CD14-positive monocyte (primary cell): ENCODE data around the gene NACC1. TPM values are rescaled to one million over a fixed set of nuclear protein-coding genes. Genes with fewer than 3 reads are reported as not detected.

Experiments used
- DNase-seq, 3 donors: peaks; one replicate each; pipeline ENCODE4 v3.0.0-alpha.2; 2011 to 2022
- H2AFZ ChIP-seq: 2 replicates; pipeline ENCODE4 v1.6.0; 2012; ENCODE audit warnings: mild to moderate bottlenecking, low read depth, low read length, inconsistent platforms; ENCODE audit not compliant: insufficient read depth, poor library complexity, severe bottlenecking
- H3K27ac ChIP-seq, 2 donors: 1 replicate in 1 of 2; 2 replicates in 1 of 2; pipeline ENCODE4 v1.5.1; 2012 to 2013; ENCODE audit warnings: low read length in 2 of 2, control low read depth in 1 of 2, inconsistent platforms in 1 of 2, low read depth in 1 of 2, mild to moderate bottlenecking in 1 of 2
- H3K27me3 ChIP-seq, 2 donors: one replicate each; pipeline versions ENCODE4 v1.6.0 to v1.6.1; 2011 to 2013; ENCODE audit warnings: low read length in 2 of 2; ENCODE audit not compliant: control insufficient read depth in 2 of 2, insufficient read depth in 2 of 2
- H3K36me3 ChIP-seq, 2 donors: replicated peaks in 1 of 2; 1 replicate in 1 of 2; 2 replicates in 1 of 2; pipeline versions ENCODE4 v1.5.1 to v1.6.1; 2012 to 2013; ENCODE audit warnings: low read length in 2 of 2, control low read depth in 1 of 2, inconsistent platforms in 1 of 2, mild to moderate bottlenecking in 1 of 2; ENCODE audit not compliant: insufficient read depth in 2 of 2, control insufficient read depth in 1 of 2
- H3K4me1 ChIP-seq, 2 donors: 1 replicate in 1 of 2; 2 replicates in 1 of 2; pipeline versions ENCODE4 v1.5.1 to v1.6.1; 2012 to 2013; ENCODE audit warnings: low read length in 2 of 2, control low read depth in 1 of 2, inconsistent platforms in 1 of 2, mild to moderate bottlenecking in 1 of 2, moderate library complexity in 1 of 2; ENCODE audit not compliant: insufficient read depth in 2 of 2, control insufficient read depth in 1 of 2
- H3K4me2 ChIP-seq: replicated peaks from 2 replicates; pipeline ENCODE3; 2012; ENCODE audit warnings: low read length, moderate library complexity, mild to moderate bottlenecking; ENCODE audit not compliant: poor library complexity, severe bottlenecking; ENCODE audit errors: extremely low read depth
- H3K4me3 ChIP-seq, 3 experiments: fragments of 200-600 bp in 1 of 3; sonication (generic) in 1 of 3; replicated peaks in 1 of 3; 1 replicate in 2 of 3; 2 replicates in 1 of 3; pipeline ENCODE4 v1.5.1; 2011 to 2013; ENCODE audit warnings: low read length in 3 of 3, mild to moderate bottlenecking in 3 of 3, control low read depth in 2 of 3, low read depth in 2 of 3, inconsistent platforms in 1 of 3, moderate library complexity in 1 of 3
- H3K79me2 ChIP-seq: 2 replicates; pipeline ENCODE4 v1.6.0; 2012; ENCODE audit warnings: mild to moderate bottlenecking, control low read depth, inconsistent platforms, low read length, moderate library complexity; ENCODE audit not compliant: insufficient read depth
- H3K9ac ChIP-seq: 2 replicates; pipeline ENCODE4 v1.6.0; 2017; ENCODE audit warnings: low read length, mild to moderate bottlenecking; ENCODE audit not compliant: insufficient read depth, poor library complexity, severe bottlenecking
- H3K9me3 ChIP-seq, 2 donors: replicated peaks in 1 of 2; 1 replicate in 1 of 2; 2 replicates in 1 of 2; pipeline versions ENCODE4 v1.5.1 to v1.6.1; 2012 to 2013; ENCODE audit warnings: low read length in 2 of 2, control low read depth in 1 of 2; ENCODE audit not compliant: control insufficient read depth in 1 of 2, insufficient read depth in 1 of 2
- H4K20me1 ChIP-seq: 2 replicates; pipeline ENCODE4 v1.6.0; 2012; ENCODE audit warnings: mild to moderate bottlenecking, low read length, control low read depth, moderate library complexity; ENCODE audit not compliant: insufficient read depth
- H3K27ac Mint-ChIP-seq, 7 donors: one replicate each; pipeline ENCODE4 v1.8.0; 2020; ENCODE audit warnings: mild to moderate bottlenecking in 7 of 7, mixed read lengths in 7 of 7, moderate library complexity in 6 of 7, inconsistent platforms in 2 of 7
- H3K27me3 Mint-ChIP-seq, 3 donors: one replicate each; pipeline ENCODE4 v1.8.0; 2021 to 2022; ENCODE audit warnings: low read depth in 3 of 3, mild to moderate bottlenecking in 3 of 3, mixed read lengths in 3 of 3, moderate library complexity in 3 of 3, inconsistent platforms in 1 of 3
- H3K36me3 Mint-ChIP-seq, 2 donors: one replicate each; pipeline ENCODE4 v1.8.0; 2020; ENCODE audit warnings: mixed read lengths in 2 of 2, inconsistent platforms in 1 of 2, mild to moderate bottlenecking in 1 of 2
- H3K4me1 Mint-ChIP-seq: one replicate; pipeline ENCODE4 v1.8.0; 2020; ENCODE audit warnings: mild to moderate bottlenecking, mixed read lengths
- H3K4me3 Mint-ChIP-seq, 2 donors: one replicate each; pipeline ENCODE4 v1.8.0; 2020; ENCODE audit warnings: mild to moderate bottlenecking in 2 of 2, mixed read lengths in 2 of 2, moderate library complexity in 1 of 2
- H3K9me3 Mint-ChIP-seq, 7 donors: one replicate each; pipeline ENCODE4 v1.8.0; 2020 to 2022; ENCODE audit warnings: mixed read lengths in 7 of 7, mild to moderate bottlenecking in 6 of 7, moderate library complexity in 6 of 7, inconsistent platforms in 2 of 7
- CTCF ChIP-seq: fragments of 200-600 bp; IDR thresholded peaks from one replicate; pipeline ENCODE4 v1.8.0; 2022; ENCODE audit warnings: antibody characterized with exemption, mild to moderate bottlenecking
- WGBS: methylation state at CpG from one replicate; pipeline ENCODE4 v1.1.5; 2013; ENCODE audit warnings: missing lambda C conversion rate; ENCODE audit not compliant: insufficient coverage; 5-methylcytosine and 5-hydroxymethylcytosine counted together
- intact Hi-C, 2 donors: fragments of 100-400 bp; cut with micrococcal nuclease; formaldehyde crosslinking; loops; one replicate each; pipeline versions ENCODE4 v1.15.0 to v1.15.1; 2023
- polyA plus RNA-seq, 3 donors: library from polyadenylated mRNA; depleted of rRNA in 1 of 3; unstranded in 2 of 3; stranded (reverse) in 1 of 3; fragments of 300-500 nt in 2 of 3; fragments of >200 nt in 1 of 3; fragmentation: Illumina TruSeq in 2 of 3; gene quantifications; 1 replicate in 2 of 3; 2 replicates in 1 of 3; pipeline ENCODE4 v1.2.3, GENCODE V29; 2012 to 2021

The NACC1 gene
- polyA plus RNA-seq, 3 donors, result 1.1 to 20.1 (median 2.2) TPM

GRCh38 chr19:13128583-13128982 is 10.5 kb downstream of the NACC1 start:
- H3K36me3 Mint-ChIP-seq, result peaks cover 10 to 43% of the 10 kb centered on the region in 2 donors
- no peaks in the 10 kb centered on the region for H3K27me3 Mint-ChIP-seq
- H3K4me1 Mint-ChIP-seq, result peaks cover 19% of the 10 kb centered on the region
- H3K27me3 ChIP-seq, result no peaks in the 10 kb centered on the region
- H3K79me2 ChIP-seq, result peaks cover 93% of the 10 kb centered on the region
- no peak overlapping the region for H3K4me3 ChIP-seq
- H3K4me1 ChIP-seq, result no peaks in the 10 kb centered on the region
- peak overlapping the region in 4 of 7 donors; percentile 41 to 61 (median 58) for H3K27ac Mint-ChIP-seq
- H3K9me3 ChIP-seq, result no peaks in the 10 kb centered on the region
- H3K9me3 Mint-ChIP-seq, result peaks cover 0 to 1% (median 0%) of the 10 kb centered on the region in 7 donors
- intact Hi-C loops, result no loop called here
- H3K4me3 Mint-ChIP-seq, result no peak overlapping the region
- no peak overlapping the region for H2AFZ ChIP-seq
- 80% methylated on average over 1 of the region's 1 CpG for WGBS
- DNase-seq, result no peak
- H3K27ac ChIP-seq, result no peak overlapping the region
- H4K20me1 ChIP-seq, result peaks cover 77% of the 10 kb centered on the region
- no peak for TF ChIP-seq CTCF
- H3K36me3 ChIP-seq, result peaks cover 5 to 34% of the 10 kb centered on the region in 2 donors
- no peak overlapping the region for H3K9ac ChIP-seq
- no peak overlapping the region for H3K4me2 ChIP-seq

DNA sequence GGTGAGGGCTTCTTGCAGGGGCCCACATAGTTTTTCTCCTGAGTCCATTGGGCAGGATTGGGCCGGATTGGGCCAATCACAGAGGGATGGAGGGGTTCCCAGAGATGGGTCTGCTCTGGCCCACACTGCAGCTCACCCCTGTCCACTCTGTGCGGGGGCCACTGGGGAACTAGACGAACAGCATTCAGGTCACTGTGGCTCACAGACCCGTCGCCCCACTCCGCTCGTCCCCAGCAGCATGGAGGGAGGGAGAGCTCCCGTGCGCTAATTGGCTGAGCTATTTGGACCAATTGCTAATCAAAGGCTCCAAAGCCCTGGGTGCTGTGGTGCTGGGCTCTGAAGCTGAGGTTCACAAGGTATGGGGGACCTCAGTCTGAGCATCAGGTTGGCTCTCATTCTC is 11.3 kb downstream of the NACC1 start:
- Mint-ChIP-seq H3K4me3 (no peak overlapping the region), H3K4me1 (peaks cover 19% of the 10 kb centered on the region), H3K27me3 (no peaks in the 10 kb centered on the region), H3K27ac (no peak overlapping the region), H3K36me3 (peaks cover 8 to 40% of the 10 kb centered on the region in 2 donors), H3K9me3 (peaks cover 0 to 1% (median 0%) of the 10 kb centered on the region in 7 donors)
- Histone ChIP-seq H3K27ac (no peak overlapping the region), H3K4me3 (no peak overlapping the region), H3K27me3 (no peaks in the 10 kb centered on the region), H3K4me2 (no peak overlapping the region), H4K20me1 (peaks cover 79% of the 10 kb centered on the region), H3K4me1 (no peaks in the 10 kb centered on the region), H3K36me3 (peaks cover 5 to 32% of the 10 kb centered on the region in 2 donors), H3K79me2 (peaks cover 91% of the 10 kb centered on the region), H3K9ac (no peak overlapping the region), H3K9me3 (no peaks in the 10 kb centered on the region), H2AFZ (no peak overlapping the region)
- 100% methylated on average over 3 of the region's 9 CpGs for WGBS
- no peak for TF ChIP-seq CTCF
- intact Hi-C loops, result no loop called here
- no peak for DNase-seq
